Right lobe of liver (tissue), 4 donors: ENCODE results near the gene TTC17.

Experiments
- POLR2A ChIP-seq: fragments of 450-650 bp; IDR thresholded peaks from one replicate; pipeline ENCODE4 v1.6.1; 2017; ENCODE audit warnings: antibody characterized with exemption, mild to moderate bottlenecking
- TF ChIP-seq, protein P1 (sequence below), 4 donors: fragments of 200-600 bp in 3 of 4; fragments of 450-650 bp in 1 of 4; IDR thresholded peaks; one replicate each; pipeline versions ENCODE4 v1.5.1 to v1.8.0; 2016 to 2022; ENCODE audit warnings: antibody characterized with exemption in 4 of 4, mild to moderate bottlenecking in 2 of 4
- donor health status: DM: no; HTN: no; CAD: no.
- donor health status: DM: no; HTN: no; CAD: no.
- donor health status: DM: no; HTN: yes; CAD: no.

GRCh38 chr11:43489869-43490465, 131.2 kb downstream of the TTC17 start:
- TF ChIP-seq, protein P1, sequence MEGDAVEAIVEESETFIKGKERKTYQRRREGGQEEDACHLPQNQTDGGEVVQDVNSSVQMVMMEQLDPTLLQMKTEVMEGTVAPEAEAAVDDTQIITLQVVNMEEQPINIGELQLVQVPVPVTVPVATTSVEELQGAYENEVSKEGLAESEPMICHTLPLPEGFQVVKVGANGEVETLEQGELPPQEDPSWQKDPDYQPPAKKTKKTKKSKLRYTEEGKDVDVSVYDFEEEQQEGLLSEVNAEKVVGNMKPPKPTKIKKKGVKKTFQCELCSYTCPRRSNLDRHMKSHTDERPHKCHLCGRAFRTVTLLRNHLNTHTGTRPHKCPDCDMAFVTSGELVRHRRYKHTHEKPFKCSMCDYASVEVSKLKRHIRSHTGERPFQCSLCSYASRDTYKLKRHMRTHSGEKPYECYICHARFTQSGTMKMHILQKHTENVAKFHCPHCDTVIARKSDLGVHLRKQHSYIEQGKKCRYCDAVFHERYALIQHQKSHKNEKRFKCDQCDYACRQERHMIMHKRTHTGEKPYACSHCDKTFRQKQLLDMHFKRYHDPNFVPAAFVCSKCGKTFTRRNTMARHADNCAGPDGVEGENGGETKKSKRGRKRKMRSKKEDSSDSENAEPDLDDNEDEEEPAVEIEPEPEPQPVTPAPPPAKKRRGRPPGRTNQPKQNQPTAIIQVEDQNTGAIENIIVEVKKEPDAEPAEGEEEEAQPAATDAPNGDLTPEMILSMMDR (IDR thresholded peaks at IDR 0.05) = no peak
- no peak for TF ChIP-seq POLR2A
